Fibroblast of villous mesenchyme (primary cell): ENCODE results near the gene HDAC1. TPM values are rescaled to one million over a fixed set of nuclear protein-coding genes. Genes with fewer than 3 reads are reported as not detected.
A peak's percentile ranks its signal among the peaks of the same experiment; 100 is the strongest.
"Not testable (repeated sequence)": the region's sequence is repeated elsewhere in the genome, so short reads cannot be mapped to it uniquely, and the experiment has no call there.

Experiments used
- DNase-seq: peaks from one replicate; pipeline ENCODE4 v3.0.0-alpha.2; 2010; ENCODE audit warnings: low read depth
- H3K4me3 ChIP-seq: 2 replicates; pipeline ENCODE4 v1.5.1; 2011; ENCODE audit warnings: low read depth, mild to moderate bottlenecking, low read length
- total RNA-seq: library from RNA; depleted of rRNA; stranded (reverse); fragments of >200 nt; gene quantifications from 2 replicates; pipeline ENCODE4 v1.2.3, GENCODE V29; 2012
- TF ChIP-seq, protein P1 (sequence below): IDR thresholded peaks from 2 replicates; pipeline ENCODE4 v1.5.1; 2012; ENCODE audit warnings: low read depth, mild to moderate bottlenecking, low read length; ENCODE audit not compliant: insufficient read depth

Gene HDAC1
- total RNA-seq, 1 donor = 95.0 TPM

GRCh38 chr1:32353431-32353830 lies 61.5 kb downstream of the HDAC1 start:
- no peak for DNase-seq
- TF ChIP-seq, protein P1, sequence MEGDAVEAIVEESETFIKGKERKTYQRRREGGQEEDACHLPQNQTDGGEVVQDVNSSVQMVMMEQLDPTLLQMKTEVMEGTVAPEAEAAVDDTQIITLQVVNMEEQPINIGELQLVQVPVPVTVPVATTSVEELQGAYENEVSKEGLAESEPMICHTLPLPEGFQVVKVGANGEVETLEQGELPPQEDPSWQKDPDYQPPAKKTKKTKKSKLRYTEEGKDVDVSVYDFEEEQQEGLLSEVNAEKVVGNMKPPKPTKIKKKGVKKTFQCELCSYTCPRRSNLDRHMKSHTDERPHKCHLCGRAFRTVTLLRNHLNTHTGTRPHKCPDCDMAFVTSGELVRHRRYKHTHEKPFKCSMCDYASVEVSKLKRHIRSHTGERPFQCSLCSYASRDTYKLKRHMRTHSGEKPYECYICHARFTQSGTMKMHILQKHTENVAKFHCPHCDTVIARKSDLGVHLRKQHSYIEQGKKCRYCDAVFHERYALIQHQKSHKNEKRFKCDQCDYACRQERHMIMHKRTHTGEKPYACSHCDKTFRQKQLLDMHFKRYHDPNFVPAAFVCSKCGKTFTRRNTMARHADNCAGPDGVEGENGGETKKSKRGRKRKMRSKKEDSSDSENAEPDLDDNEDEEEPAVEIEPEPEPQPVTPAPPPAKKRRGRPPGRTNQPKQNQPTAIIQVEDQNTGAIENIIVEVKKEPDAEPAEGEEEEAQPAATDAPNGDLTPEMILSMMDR = no peak
- H3K4me3 ChIP-seq = no peak overlapping the region

GRCh38 chr1:32353886-32354570 lies 62.1 kb downstream of the HDAC1 start:
- DNase-seq = peak; percentile 90
- TF ChIP-seq, protein P1 = no peak
- no peak overlapping the region for H3K4me3 ChIP-seq

- H3K4me3 ChIP-seq = not testable (repeated sequence)
Observed at GRCh38 chr1:32355778-32356177, 63.9 kb downstream of the HDAC1 start.

DNA sequence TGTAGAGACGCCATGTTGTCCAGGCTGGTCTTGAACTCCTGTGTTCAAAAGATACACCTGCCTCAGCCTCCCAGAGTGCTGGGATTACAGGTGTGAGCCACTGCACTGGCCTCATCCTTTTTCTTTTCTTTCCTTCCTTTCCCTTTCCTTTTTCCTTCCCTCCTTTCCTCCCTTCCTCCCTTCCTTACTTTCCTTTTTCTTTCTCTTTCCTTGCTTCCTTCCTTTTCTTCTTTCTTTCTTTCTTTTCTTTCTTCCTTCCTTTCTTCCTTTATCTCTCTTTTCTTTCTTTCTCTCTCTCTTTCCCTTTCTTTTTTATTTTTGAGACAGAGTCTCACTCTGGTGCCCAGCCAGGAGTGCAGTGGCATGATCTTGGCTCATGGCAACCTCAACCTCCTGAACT lies 64.6 kb downstream of the HDAC1 start:
- DNase-seq = no peak
- H3K4me3 ChIP-seq = no peak overlapping the region
- TF ChIP-seq, protein P1 = no peak

More at GRCh38 chr1:32355778-32356177, 63.9 kb downstream of the HDAC1 start:
- DNase-seq = not testable (repeated sequence)

DNA sequence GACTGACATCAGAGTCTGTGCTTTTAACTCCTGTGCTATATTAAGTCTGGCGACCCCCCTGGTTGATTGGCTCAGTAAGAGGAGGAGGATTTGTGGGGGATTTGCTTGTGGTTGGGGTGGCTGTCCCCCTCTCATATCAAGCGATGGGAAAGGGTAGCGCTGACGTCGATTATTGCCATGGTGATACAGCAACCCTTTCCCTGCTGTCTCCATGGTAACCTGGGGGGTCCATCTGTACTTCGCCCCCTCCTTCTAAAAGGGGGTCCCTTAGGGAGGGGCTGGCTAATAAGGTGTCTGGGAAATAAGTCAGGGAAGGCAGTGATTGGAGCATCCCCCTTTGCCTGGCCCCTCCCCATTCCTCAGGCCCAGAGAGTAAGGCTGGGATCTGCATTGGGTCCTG lies 65.7 kb downstream of the HDAC1 start:
- H3K4me3 ChIP-seq = no peak overlapping the region
- DNase-seq = no peak
- TF ChIP-seq, protein P1 = no peak

- H3K4me3 ChIP-seq = no peak overlapping the region
- no peak for DNase-seq
- TF ChIP-seq, protein P1 = no peak
Observed at GRCh38 chr1:32358435-32358834, 66.6 kb downstream of the HDAC1 start.

- DNase-seq = no peak
- TF ChIP-seq, protein P1 = no peak
- H3K4me3 ChIP-seq = no peak overlapping the region
Observed at GRCh38 chr1:32361308-32361673, 69.4 kb downstream of the HDAC1 start.
